ENCODE measurements around the gene BRD4. TPM values are rescaled to one million over a fixed set of nuclear protein-coding genes. Genes with fewer than 3 reads are reported as not detected.
"Not testable (repeated sequence)": the region's sequence is repeated elsewhere in the genome, so short reads cannot be mapped to it uniquely, and the experiment has no call there.

The BRD4 gene
- total RNA-seq, 1 donor from 2014 or later = 104 TPM

DNA sequence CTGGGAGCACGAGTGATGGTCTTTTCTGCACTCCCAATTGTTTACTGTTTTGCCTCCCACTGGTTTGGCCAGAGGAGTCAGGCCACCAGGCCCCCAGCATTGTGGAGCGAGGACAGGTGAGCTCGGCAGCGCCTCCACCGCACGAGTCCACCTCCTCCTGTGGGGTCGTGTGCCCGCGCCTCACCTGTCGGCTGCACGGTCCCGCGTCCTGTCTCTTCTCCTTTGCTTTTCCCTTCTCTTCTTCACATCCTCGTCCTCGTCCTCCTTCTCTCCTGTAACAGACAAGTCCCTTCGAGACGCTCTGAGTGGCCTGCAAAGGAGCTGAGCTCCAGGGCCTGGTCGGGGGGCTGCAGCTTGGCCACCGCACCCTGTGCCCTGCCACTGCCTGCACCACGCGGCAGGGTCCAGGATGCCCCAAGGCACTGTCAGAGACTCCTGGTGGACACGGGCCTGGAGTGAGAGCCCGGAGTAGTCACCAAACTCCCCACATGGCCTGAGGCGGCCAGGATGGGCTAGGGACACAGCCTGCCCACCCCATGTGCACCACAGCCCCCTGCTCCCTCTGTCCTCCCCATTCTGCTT is 35.8 kb upstream of the BRD4 start:
- Mint-ChIP-seq H3K27me3 (ENCODE audit: low read depth) (no peaks in the 10 kb centered on the region), H3K9me3 (ENCODE audit: low read depth) (no peaks in the 10 kb centered on the region), H3K4me3 (ENCODE audit: unreplicated experiment) (no peak overlapping the region), H3K4me1 (ENCODE audit: low read depth) (no peaks in the 10 kb centered on the region), H3K27ac (ENCODE audit: unreplicated experiment) (no peak overlapping the region), H3K36me3 (ENCODE audit: low read depth) (peaks cover 25% of the 10 kb centered on the region)
- DNase-seq (ENCODE audit: low spot score) = no peak
- TF ChIP-seq, protein P1, sequence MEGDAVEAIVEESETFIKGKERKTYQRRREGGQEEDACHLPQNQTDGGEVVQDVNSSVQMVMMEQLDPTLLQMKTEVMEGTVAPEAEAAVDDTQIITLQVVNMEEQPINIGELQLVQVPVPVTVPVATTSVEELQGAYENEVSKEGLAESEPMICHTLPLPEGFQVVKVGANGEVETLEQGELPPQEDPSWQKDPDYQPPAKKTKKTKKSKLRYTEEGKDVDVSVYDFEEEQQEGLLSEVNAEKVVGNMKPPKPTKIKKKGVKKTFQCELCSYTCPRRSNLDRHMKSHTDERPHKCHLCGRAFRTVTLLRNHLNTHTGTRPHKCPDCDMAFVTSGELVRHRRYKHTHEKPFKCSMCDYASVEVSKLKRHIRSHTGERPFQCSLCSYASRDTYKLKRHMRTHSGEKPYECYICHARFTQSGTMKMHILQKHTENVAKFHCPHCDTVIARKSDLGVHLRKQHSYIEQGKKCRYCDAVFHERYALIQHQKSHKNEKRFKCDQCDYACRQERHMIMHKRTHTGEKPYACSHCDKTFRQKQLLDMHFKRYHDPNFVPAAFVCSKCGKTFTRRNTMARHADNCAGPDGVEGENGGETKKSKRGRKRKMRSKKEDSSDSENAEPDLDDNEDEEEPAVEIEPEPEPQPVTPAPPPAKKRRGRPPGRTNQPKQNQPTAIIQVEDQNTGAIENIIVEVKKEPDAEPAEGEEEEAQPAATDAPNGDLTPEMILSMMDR (IDR thresholded peaks at IDR 0.05) = no peak

DNA sequence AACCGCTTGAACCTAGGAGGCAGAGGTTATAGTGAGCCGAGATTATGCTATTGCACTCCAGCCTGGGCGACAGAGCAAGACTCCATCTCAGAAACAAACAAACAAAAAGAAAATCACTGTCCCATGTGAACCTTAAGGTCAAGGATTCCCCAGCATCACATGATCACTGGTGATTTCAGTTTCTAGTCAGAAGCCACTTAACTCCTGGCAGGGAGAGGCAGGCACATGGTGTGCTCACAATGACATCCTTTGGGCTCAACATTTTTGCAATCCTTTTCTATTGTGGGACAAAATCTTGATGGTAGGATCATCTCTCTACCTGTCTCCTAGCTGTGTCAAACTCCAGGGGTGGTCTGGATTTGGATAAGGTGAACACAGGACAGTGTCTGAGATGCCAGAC is 35.1 kb upstream of the BRD4 start:
- H3K36me3 Mint-ChIP-seq (ENCODE audit: low read depth) = peaks cover 23% of the 10 kb centered on the region
- no peaks in the 10 kb centered on the region for H3K4me1 Mint-ChIP-seq (ENCODE audit: low read depth)
- TF ChIP-seq, protein P1 (IDR thresholded peaks at IDR 0.05) = no peak
- no peak overlapping the region for H3K4me3 Mint-ChIP-seq (ENCODE audit: unreplicated experiment)
- DNase-seq (ENCODE audit: low spot score) = no peak
- H3K27me3 Mint-ChIP-seq (ENCODE audit: low read depth) = no peaks in the 10 kb centered on the region
- H3K27ac Mint-ChIP-seq (ENCODE audit: unreplicated experiment) = no peak overlapping the region
- H3K9me3 Mint-ChIP-seq (ENCODE audit: low read depth) = no peaks in the 10 kb centered on the region

DNA sequence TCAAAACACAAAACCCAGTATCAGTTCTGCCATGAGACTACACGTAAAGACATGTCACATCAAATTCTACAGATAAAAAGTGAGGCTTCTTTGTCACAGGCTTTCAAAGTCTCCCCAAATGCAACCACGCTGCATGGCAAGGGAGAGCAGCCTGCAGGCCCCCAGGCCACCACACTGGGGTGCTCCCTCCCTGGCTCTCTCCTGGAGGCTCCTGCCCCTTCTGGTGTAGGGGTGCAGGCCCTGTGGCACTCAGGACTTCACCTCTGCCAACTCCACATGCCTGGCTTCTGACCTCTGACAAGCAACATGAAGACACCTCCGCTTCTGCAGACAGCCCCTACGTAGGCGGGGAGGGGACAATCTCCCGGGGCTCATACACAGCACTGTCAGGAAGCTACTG is 32.9 kb upstream of the BRD4 start:
- H3K4me1 Mint-ChIP-seq (ENCODE audit: low read depth) = no peaks in the 10 kb centered on the region
- TF ChIP-seq, protein P1 (IDR thresholded peaks at IDR 0.05) = no peak
- no peaks in the 10 kb centered on the region for H3K9me3 Mint-ChIP-seq (ENCODE audit: low read depth)
- no peaks in the 10 kb centered on the region for H3K27me3 Mint-ChIP-seq (ENCODE audit: low read depth)
- no peak overlapping the region for H3K27ac Mint-ChIP-seq (ENCODE audit: unreplicated experiment)
- DNase-seq (ENCODE audit: low spot score) = no peak
- peaks cover 29% of the 10 kb centered on the region for H3K36me3 Mint-ChIP-seq (ENCODE audit: low read depth)
- no peak overlapping the region for H3K4me3 Mint-ChIP-seq (ENCODE audit: unreplicated experiment)

DNA sequence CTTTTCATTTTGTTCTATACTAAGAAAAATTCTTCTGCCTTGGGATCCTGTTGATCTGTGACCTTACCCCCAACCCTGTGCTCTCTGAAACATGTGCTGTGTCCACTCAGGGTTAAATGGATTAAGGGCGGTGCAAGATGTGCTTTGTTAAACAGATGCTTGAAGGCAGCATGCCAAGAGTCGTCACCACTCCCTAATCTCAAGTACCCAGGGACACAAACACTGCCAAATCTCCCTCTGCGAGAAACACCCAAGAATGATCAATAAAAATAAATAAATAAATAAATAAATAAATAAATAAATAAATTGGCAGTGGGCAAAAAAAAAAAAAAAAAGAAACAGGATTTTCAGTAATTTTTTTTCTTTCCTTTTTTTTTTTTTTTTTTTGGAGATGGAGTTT is 31.5 kb upstream of the BRD4 start:
- not testable (repeated sequence) for H3K27ac Mint-ChIP-seq (ENCODE audit: unreplicated experiment); H3K4me3 Mint-ChIP-seq (ENCODE audit: unreplicated experiment); H3K9me3 Mint-ChIP-seq (ENCODE audit: low read depth)

DNA sequence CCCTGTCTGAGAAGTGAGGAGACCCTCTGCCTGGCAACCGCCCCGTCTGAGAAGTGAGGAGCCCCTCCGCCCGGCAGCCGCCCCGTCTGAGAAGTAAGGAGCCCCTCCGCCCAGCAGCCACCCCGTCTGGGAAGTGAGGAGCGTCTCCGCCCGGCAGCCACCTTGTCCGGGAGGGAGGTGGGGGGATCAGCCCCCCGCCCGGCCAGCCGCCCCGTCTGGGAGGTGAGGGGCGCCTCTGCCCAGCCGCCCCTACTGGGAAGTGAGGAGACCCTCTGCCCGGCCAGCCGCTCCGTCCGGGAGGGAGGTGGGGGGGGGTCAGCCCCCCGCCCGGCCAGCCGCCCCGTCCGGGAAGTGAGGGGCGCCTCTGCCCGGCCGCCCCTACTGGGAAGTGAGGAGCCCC is 30.7 kb upstream of the BRD4 start:
- not testable (repeated sequence) for H3K9me3 Mint-ChIP-seq (ENCODE audit: low read depth); H3K4me3 Mint-ChIP-seq (ENCODE audit: unreplicated experiment); H3K27me3 Mint-ChIP-seq (ENCODE audit: low read depth); DNase-seq (ENCODE audit: low spot score); H3K4me1 Mint-ChIP-seq (ENCODE audit: low read depth); H3K27ac Mint-ChIP-seq (ENCODE audit: unreplicated experiment)
- H3K36me3 Mint-ChIP-seq (ENCODE audit: low read depth) = peaks cover 35% of the 10 kb centered on the region

More for the DNA sequence above, 31.5 kb upstream of the BRD4 start:
- peaks cover 33% of the 10 kb centered on the region for H3K36me3 Mint-ChIP-seq (ENCODE audit: low read depth)
- not testable (repeated sequence) for H3K27me3 Mint-ChIP-seq (ENCODE audit: low read depth); DNase-seq (ENCODE audit: low spot score); H3K4me1 Mint-ChIP-seq (ENCODE audit: low read depth)

DNA sequence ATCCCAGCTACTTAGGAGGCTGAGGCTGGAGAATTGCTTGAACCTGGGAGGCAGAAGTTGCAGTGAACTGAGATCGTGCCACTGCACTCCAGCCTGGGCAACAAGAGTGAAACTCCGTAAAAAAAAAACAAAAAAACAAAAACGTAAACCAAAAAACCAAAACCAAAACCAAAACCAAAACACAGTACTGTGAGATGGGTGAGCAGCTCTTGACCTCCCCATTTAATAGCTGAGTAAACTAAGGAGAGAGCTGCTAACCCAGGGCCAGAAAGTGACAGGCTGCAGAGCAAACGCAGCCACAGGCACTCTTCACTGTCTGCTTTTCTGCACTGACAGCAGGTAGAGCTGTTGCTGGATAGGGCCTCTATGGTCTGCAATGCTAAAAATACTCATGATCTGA is 27.7 kb upstream of the BRD4 start:
- H3K27ac Mint-ChIP-seq (ENCODE audit: unreplicated experiment); H3K9me3 Mint-ChIP-seq (ENCODE audit: low read depth); H3K27me3 Mint-ChIP-seq (ENCODE audit: low read depth); H3K4me1 Mint-ChIP-seq (ENCODE audit: low read depth); DNase-seq (ENCODE audit: low spot score); H3K4me3 Mint-ChIP-seq (ENCODE audit: unreplicated experiment): not testable (repeated sequence)
- H3K36me3 Mint-ChIP-seq (ENCODE audit: low read depth) = peaks cover 34% of the 10 kb centered on the region

DNA sequence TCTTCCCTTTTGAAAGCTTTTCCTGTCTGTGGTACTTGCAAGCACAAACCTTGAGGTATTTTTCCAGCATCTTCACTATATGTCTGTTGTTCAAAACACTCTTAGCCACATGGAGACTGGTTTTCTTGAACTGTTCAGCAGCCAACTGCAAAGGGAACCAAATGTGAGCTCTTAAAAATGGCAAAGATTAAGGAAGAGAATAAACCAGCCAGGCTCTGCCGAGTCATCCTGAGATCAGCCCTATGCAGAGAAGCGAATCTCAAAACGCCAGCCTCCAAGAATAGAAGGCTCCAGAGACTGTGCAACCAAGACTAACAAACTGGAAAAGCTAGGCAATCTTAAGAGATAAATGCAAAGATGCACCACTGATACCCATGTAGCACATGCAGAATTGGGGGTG is 26.6 kb upstream of the BRD4 start:
- no peak overlapping the region for H3K4me3 Mint-ChIP-seq (ENCODE audit: unreplicated experiment)
- peaks cover 41% of the 10 kb centered on the region for H3K36me3 Mint-ChIP-seq (ENCODE audit: low read depth)
- no peaks in the 10 kb centered on the region for H3K27me3 Mint-ChIP-seq (ENCODE audit: low read depth)
- H3K4me1 Mint-ChIP-seq (ENCODE audit: low read depth) = peaks cover 7% of the 10 kb centered on the region
- H3K27ac Mint-ChIP-seq (ENCODE audit: unreplicated experiment) = no peak overlapping the region
- DNase-seq (ENCODE audit: low spot score) = no peak
- no peaks in the 10 kb centered on the region for H3K9me3 Mint-ChIP-seq (ENCODE audit: low read depth)
- TF ChIP-seq, protein P1 (IDR thresholded peaks at IDR 0.05) = no peak

Data from chondrocyte (in vitro differentiated cells).